MCF 10A (cell line): ENCODE results near the gene THAP12. TPM values are rescaled to one million over a fixed set of nuclear protein-coding genes. Genes with fewer than 3 reads are reported as not detected.

Experiments used
- BruUV-seq: library from RNA; stranded (reverse); fragments of 400-500 nt; replicated peaks from 2 replicates; lab custom pipeline; 2021; lab: Mats Ljungman, UMichigan
- CTCF ChIA-PET: fragments of 300-600 bp; sonication (Branson Sonifier 250); formaldehyde crosslinking; extraction: SDS; loops from one replicate; lab custom pipeline; 2021; ENCODE audit warnings: antibody characterized with exemption, inconsistent platforms; lab: Yijun Ruan, JAX
- POLR2A ChIA-PET: fragments of 300-600, 350-650 bp; sonication (Branson Sonifier 250); formaldehyde crosslinking; extraction: SDS; loops from one replicate; lab custom pipeline; 2020; ENCODE audit warnings: antibody characterized with exemption, inconsistent platforms; lab: Yijun Ruan, JAX
- DNase-seq: peaks from one replicate; pipeline ENCODE4 v3.0.0-alpha.2; 2018; ENCODE audit not compliant: unreplicated experiment
- H3K27ac Mint-ChIP-seq: one replicate; pipeline ENCODE4 v1.8.0; 2022; ENCODE audit warnings: mild to moderate bottlenecking, low read depth, mixed read lengths; ENCODE audit not compliant: unreplicated experiment
- H3K27me3 Mint-ChIP-seq: one replicate; pipeline ENCODE4 v1.8.0; 2022; ENCODE audit warnings: mixed read lengths; ENCODE audit not compliant: insufficient read depth, unreplicated experiment
- H3K36me3 Mint-ChIP-seq: one replicate; pipeline ENCODE4 v1.8.0; 2022; ENCODE audit warnings: mild to moderate bottlenecking, moderate library complexity, mixed read lengths; ENCODE audit not compliant: insufficient read depth, unreplicated experiment
- H3K4me1 Mint-ChIP-seq: one replicate; pipeline ENCODE4 v1.8.0; 2022; ENCODE audit warnings: mixed read lengths; ENCODE audit not compliant: insufficient read depth, unreplicated experiment
- H3K4me3 Mint-ChIP-seq: one replicate; pipeline ENCODE4 v1.8.0; 2022; ENCODE audit warnings: mild to moderate bottlenecking, moderate library complexity, mixed read lengths; ENCODE audit not compliant: unreplicated experiment
- H3K9me3 Mint-ChIP-seq: one replicate; pipeline ENCODE4 v1.8.0; 2022; ENCODE audit warnings: mixed read lengths; ENCODE audit not compliant: unreplicated experiment
- intact Hi-C: fragments of 100-400 bp; cut with micrococcal nuclease; formaldehyde crosslinking; loops from 2 replicates; pipeline ENCODE4 v1.14.1; 2022
- total RNA-seq: library from RNA; stranded (reverse); gene quantifications from 2 replicates; pipeline ENCODE4 v1.2.3, GENCODE V29; 2022
- TF ChIP-seq, protein P1 (sequence below): fragments of 200-600 bp; IDR thresholded peaks from one replicate; pipeline ENCODE4 v1.8.0; 2022; ENCODE audit warnings: antibody characterized with exemption, mild to moderate bottlenecking; ENCODE audit not compliant: unreplicated experiment

The THAP12 gene
- total RNA-seq, 1 experiment from 2014 or later = 49.3 TPM

DNA sequence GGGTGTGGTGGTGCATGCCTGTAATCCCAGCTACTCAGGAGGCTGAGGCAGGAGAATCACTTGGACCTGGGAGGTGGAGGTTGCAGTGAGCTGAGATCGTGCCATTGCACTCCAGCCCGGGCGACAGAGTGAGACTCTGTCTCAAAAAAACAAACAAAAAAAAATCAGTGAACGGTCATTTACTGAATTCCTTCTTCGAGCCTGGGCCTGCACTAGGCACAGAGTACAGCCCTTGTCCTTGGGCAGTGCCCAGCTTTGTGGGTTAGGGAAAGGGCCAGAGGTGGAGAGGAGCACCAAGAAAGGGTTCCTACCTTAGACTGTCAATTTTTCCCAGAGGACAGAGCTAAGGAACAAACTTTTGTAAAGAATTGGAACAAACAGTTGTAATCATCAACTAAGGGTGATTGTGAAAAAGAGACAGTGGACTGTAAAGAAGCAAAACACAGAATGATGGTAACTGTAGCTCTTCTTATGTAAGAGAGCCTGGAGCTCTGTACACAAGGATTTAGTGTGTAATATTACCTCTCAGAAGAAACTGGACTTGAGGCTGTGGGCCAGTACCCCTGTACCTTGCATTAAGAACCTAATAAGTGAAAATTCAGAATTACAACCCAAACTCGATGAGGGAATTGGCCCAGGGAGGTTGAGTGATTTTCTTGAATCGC lies 11.0 kb upstream of the THAP12 start:
- CTCF ChIA-PET = no interaction called here
- TF ChIP-seq, protein P1, sequence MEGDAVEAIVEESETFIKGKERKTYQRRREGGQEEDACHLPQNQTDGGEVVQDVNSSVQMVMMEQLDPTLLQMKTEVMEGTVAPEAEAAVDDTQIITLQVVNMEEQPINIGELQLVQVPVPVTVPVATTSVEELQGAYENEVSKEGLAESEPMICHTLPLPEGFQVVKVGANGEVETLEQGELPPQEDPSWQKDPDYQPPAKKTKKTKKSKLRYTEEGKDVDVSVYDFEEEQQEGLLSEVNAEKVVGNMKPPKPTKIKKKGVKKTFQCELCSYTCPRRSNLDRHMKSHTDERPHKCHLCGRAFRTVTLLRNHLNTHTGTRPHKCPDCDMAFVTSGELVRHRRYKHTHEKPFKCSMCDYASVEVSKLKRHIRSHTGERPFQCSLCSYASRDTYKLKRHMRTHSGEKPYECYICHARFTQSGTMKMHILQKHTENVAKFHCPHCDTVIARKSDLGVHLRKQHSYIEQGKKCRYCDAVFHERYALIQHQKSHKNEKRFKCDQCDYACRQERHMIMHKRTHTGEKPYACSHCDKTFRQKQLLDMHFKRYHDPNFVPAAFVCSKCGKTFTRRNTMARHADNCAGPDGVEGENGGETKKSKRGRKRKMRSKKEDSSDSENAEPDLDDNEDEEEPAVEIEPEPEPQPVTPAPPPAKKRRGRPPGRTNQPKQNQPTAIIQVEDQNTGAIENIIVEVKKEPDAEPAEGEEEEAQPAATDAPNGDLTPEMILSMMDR = no peak
- H3K9me3 Mint-ChIP-seq = no peaks in the 10 kb centered on the region
- intact Hi-C loops = no loop called here
- BruUV-seq = no TSS peak
- POLR2A ChIA-PET = interaction anchor here (0.6 kb wide), 1 partner anchor 68 kb away, joined by 3 read pairs; no protein-coding TSS in a partner anchor
- no peaks in the 10 kb centered on the region for H3K4me1 Mint-ChIP-seq
- no peak for DNase-seq
- no peak overlapping the region for H3K4me3 Mint-ChIP-seq
- peaks cover 7% of the 10 kb centered on the region for H3K36me3 Mint-ChIP-seq
- H3K27ac Mint-ChIP-seq = no peak overlapping the region
- H3K27me3 Mint-ChIP-seq = no peaks in the 10 kb centered on the region

- H3K27ac Mint-ChIP-seq = no peak overlapping the region
- no peak for DNase-seq
- no peaks in the 10 kb centered on the region for H3K4me1 Mint-ChIP-seq
- H3K36me3 Mint-ChIP-seq = peaks cover 7% of the 10 kb centered on the region
- ChIA-PET POLR2A (interaction anchor here (0.6 kb wide), 1 partner anchor 69 kb away, joined by 3 read pairs; no protein-coding TSS in a partner anchor), CTCF (no interaction called here)
- BruUV-seq = no TSS peak
- TF ChIP-seq, protein P1 = no peak
- no peaks in the 10 kb centered on the region for H3K27me3 Mint-ChIP-seq
- intact Hi-C loops = no loop called here
- no peak overlapping the region for H3K4me3 Mint-ChIP-seq
- no peaks in the 10 kb centered on the region for H3K9me3 Mint-ChIP-seq
These were observed 10.1 kb upstream of the THAP12 start for GRCh38 chr11:76391021-76391420.

- no TSS peak for BruUV-seq
- no peaks in the 10 kb centered on the region for H3K4me1 Mint-ChIP-seq
- H3K36me3 Mint-ChIP-seq = no peaks in the 10 kb centered on the region
- H3K9me3 Mint-ChIP-seq = no peaks in the 10 kb centered on the region
- TF ChIP-seq, protein P1 = no peak
- DNase-seq = no peak
- no peak overlapping the region for H3K27ac Mint-ChIP-seq
- CTCF ChIA-PET = interaction anchor here (0.6 kb wide), 1 partner anchor 42 kb away, joined by 3 read pairs; no protein-coding TSS in a partner anchor
- no peaks in the 10 kb centered on the region for H3K27me3 Mint-ChIP-seq
- POLR2A ChIA-PET = interaction anchor here (0.7 kb wide), 1 partner anchor 118 kb away, joined by 3 read pairs; no protein-coding TSS in a partner anchor
- no peak overlapping the region for H3K4me3 Mint-ChIP-seq
- intact Hi-C loops = no loop called here
These were observed 7.5 kb upstream of the THAP12 start for GRCh38 chr11:76388408-76388807.

DNA sequence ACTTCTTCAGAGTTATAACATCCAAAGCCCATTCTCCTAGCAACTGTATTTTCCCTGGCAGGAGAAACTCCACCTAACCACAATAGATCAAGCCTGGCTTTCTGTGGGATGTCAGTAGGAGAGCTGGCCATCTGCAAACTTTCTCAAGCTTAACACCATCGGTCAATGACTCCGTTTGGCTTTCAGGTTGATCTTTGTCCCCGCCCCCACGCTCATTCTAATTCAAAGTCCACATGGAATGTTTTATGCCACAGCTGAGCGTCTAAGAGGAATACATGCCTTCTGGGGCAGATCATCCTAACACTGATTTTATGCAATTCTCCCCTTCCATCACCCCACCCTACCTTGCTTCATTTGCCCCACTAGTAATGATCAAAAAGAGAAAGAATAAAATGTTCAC lies 5.0 kb upstream of the THAP12 start:
- H3K27me3 Mint-ChIP-seq = no peaks in the 10 kb centered on the region
- H3K27ac Mint-ChIP-seq = no peak overlapping the region
- intact Hi-C loops = no loop called here
- peaks cover 8% of the 10 kb centered on the region for H3K36me3 Mint-ChIP-seq
- POLR2A ChIA-PET = no interaction called here
- peaks cover 13% of the 10 kb centered on the region for H3K4me1 Mint-ChIP-seq
- H3K4me3 Mint-ChIP-seq = no peak overlapping the region
- no peaks in the 10 kb centered on the region for H3K9me3 Mint-ChIP-seq
- CTCF ChIA-PET = interaction anchor here (0.6 kb wide), 1 partner anchor 416 kb away, joined by 4 read pairs; no protein-coding TSS in a partner anchor
- TF ChIP-seq, protein P1 = no peak
- no TSS peak for BruUV-seq
- DNase-seq = no peak
